ENCODE data around the gene PDE11A. TPM values are rescaled to one million over a fixed set of nuclear protein-coding genes. Genes with fewer than 3 reads are reported as not detected.

Gene PDE11A
- total RNA-seq, 1 experiment from 2014 or later: 0.13 TPM

- Histone ChIP-seq H3K27me3 (no peaks in the 10 kb centered on the region), H3K4me3 (no peak overlapping the region), H3K36me3 (no peaks in the 10 kb centered on the region), H3K9me3 (no peaks in the 10 kb centered on the region)
- no peak for DNase-seq
Measured at GRCh38 chr2:177628831-177629230, 443.7 kb downstream of the PDE11A start.

GRCh38 chr2:177625744-177626650 is 446.6 kb downstream of the PDE11A start:
- DNase-seq: no peak
- no peak overlapping the region for H3K4me3 ChIP-seq
- H3K27me3 ChIP-seq: no peaks in the 10 kb centered on the region

GRCh38 chr2:177622521-177622920 is 450.1 kb downstream of the PDE11A start:
- peak; percentile 19 for DNase-seq
- no peaks in the 10 kb centered on the region for H3K27me3 ChIP-seq
- no peak overlapping the region for H3K4me3 ChIP-seq
- H3K36me3 ChIP-seq: no peaks in the 10 kb centered on the region
- H3K9me3 ChIP-seq: no peaks in the 10 kb centered on the region

More at GRCh38 chr2:177625744-177626650, 446.6 kb downstream of the PDE11A start:
- Histone ChIP-seq H3K9me3 (no peaks in the 10 kb centered on the region), H3K36me3 (no peaks in the 10 kb centered on the region)

DNA sequence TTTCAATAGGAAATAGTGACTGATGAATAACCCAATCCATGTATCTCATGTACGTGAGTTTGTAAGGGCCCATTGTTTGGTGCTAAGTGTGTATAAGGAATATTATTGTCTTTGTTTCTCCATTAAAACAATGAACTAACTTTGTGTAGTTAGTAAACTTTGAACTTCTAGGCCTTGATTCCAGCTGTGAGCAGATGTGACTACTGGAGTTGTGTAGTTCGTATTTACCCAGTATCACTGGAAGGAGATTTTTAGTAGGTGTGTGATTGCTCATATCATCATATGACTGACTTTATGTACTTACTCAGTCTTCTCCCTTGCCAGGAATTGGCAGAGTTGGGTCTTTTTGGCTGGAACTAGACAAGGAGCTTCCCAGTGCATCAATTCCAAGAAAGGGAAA is 452.6 kb downstream of the PDE11A start:
- Histone ChIP-seq H3K36me3 (no peaks in the 10 kb centered on the region), H3K9me3 (no peaks in the 10 kb centered on the region), H3K27me3 (no peaks in the 10 kb centered on the region), H3K4me3 (no peak overlapping the region)
- no peak for DNase-seq

GRCh38 chr2:177619461-177619860 is 453.1 kb downstream of the PDE11A start:
- DNase-seq: no peak
- H3K27me3 ChIP-seq: no peaks in the 10 kb centered on the region
- H3K36me3 ChIP-seq: no peaks in the 10 kb centered on the region
- no peaks in the 10 kb centered on the region for H3K9me3 ChIP-seq
- H3K4me3 ChIP-seq: peak overlapping the region; percentile 76

GRCh38 chr2:177618255-177619253 is 454.0 kb downstream of the PDE11A start:
- no peaks in the 10 kb centered on the region for H3K9me3 ChIP-seq
- peak overlapping the region; percentile 76 for H3K4me3 ChIP-seq
- no peaks in the 10 kb centered on the region for H3K27me3 ChIP-seq
- peak; percentile 89 for DNase-seq
- no peaks in the 10 kb centered on the region for H3K36me3 ChIP-seq

- peak overlapping the region; percentile 76 for H3K4me3 ChIP-seq
- no peaks in the 10 kb centered on the region for H3K9me3 ChIP-seq
- DNase-seq: no peak
- H3K36me3 ChIP-seq: no peaks in the 10 kb centered on the region
- H3K27me3 ChIP-seq: no peaks in the 10 kb centered on the region
Measured at GRCh38 chr2:177617849-177618248, 454.7 kb downstream of the PDE11A start.

DNA sequence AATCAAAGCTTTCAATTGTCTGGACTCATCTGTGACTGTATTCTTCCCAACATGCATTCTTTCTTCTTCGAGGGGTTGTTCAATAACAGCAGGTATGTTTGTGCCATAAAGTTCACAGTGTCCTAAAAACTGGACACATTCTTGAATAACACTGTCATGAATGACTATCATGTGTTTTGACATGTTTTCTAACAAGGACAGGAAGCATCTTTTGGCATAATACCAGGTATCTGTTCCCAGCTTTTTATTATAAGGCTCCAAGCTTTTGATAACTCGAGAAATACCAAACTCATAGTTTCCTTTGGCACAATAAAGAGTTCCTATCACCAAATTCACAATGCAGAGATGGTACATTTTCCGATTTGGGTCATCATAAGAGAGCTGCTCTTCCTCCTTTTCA is 455.8 kb downstream of the PDE11A start:
- no peak overlapping the region for H3K4me3 ChIP-seq
- DNase-seq: no peak
- no peaks in the 10 kb centered on the region for H3K9me3 ChIP-seq
- no peaks in the 10 kb centered on the region for H3K36me3 ChIP-seq
- H3K27me3 ChIP-seq: no peaks in the 10 kb centered on the region

GRCh38 chr2:177616066-177616465 is 456.5 kb downstream of the PDE11A start:
- Histone ChIP-seq H3K9me3 (no peaks in the 10 kb centered on the region), H3K4me3 (no peak overlapping the region), H3K36me3 (no peaks in the 10 kb centered on the region), H3K27me3 (no peaks in the 10 kb centered on the region)
- DNase-seq: no peak

GRCh38 chr2:177612659-177613058 is 459.9 kb downstream of the PDE11A start:
- Histone ChIP-seq H3K9me3 (no peaks in the 10 kb centered on the region), H3K4me3 (no peak overlapping the region), H3K27me3 (no peaks in the 10 kb centered on the region), H3K36me3 (no peaks in the 10 kb centered on the region)
- no peak for DNase-seq

DNA sequence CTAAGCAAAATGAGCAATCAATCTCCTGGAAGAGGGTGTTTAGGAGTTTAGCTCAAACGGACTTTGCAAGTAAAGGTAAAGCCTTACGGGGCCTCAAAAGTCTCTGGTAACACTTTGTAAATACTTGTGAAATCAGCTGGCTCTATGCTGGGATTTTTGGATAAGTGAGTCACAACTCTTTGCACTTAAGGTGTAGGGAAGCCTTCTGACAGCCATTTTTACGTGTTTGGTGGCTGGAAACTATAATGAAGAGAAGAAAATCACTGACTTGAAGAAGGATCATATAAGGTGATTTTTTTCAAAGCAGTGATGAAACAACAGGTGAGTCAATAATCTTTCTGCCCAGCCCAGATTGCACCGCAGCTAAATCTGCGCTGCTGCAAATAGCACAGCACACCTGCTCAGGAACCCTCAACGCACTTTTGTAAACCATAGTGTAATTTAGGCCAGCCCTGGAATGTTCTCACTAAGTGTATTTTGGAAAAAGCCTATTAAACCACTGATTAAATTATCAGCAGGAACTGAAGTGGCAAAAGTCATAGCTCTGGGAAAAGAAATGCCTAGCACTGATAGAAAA is 461.2 kb downstream of the PDE11A start:
- Histone ChIP-seq H3K4me3 (no peak overlapping the region), H3K36me3 (no peaks in the 10 kb centered on the region), H3K9me3 (no peaks in the 10 kb centered on the region), H3K27me3 (no peaks in the 10 kb centered on the region)
- DNase-seq: no peak

GRCh38 chr2:177610813-177611212 is 461.8 kb downstream of the PDE11A start:
- Histone ChIP-seq H3K4me3 (no peak overlapping the region), H3K27me3 (no peaks in the 10 kb centered on the region), H3K9me3 (no peaks in the 10 kb centered on the region), H3K36me3 (no peaks in the 10 kb centered on the region)
- no peak for DNase-seq

GRCh38 chr2:177606636-177607035 is 465.9 kb downstream of the PDE11A start:
- no peak overlapping the region for H3K4me3 ChIP-seq
- H3K9me3 ChIP-seq: no peaks in the 10 kb centered on the region
- no peak for DNase-seq
- H3K27me3 ChIP-seq: no peaks in the 10 kb centered on the region
- no peaks in the 10 kb centered on the region; the same call in 1 of the 2 replicates for H3K36me3 ChIP-seq

DNA sequence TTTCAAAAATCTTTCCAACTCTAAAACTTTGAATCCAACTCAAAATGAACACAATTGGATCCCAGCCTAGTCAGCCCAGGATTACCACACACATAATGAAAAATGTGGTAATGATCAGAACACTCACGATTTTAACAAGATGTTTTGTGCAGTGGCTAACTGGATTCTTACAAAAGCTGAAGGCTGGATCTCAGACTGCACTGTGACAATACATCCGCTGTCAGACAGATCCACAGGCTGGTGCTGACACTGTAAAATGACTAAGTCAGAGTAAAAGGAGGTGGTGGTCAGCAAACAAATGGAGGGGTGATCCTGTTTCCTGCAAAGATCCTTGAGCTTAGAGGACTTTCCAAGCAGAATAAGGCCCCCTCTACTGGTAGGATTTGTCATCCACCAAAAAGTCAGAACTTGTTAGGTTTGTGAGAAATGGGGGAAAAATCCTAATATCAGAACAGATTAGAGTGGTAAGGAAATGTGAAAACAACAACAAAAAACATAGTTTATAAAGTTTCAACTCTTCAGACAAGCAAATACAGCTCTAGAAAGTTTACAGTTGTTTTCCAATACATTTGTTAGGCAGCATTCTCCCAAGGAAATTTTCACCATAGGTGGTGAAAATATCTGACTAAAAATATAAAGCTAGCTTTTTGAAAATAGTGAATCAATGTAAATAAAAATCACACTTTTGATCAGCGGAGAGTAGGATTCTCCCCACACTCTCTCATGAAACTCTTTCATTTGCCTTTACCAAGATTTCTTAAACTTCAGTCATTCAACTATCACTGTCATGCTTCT is 468.1 kb downstream of the PDE11A start:
- Histone ChIP-seq H3K36me3 (no peaks in the 10 kb centered on the region; the same call in 1 of the 2 replicates), H3K27me3 (peaks cover 3% of the 10 kb centered on the region; the same call in 1 of the 2 replicates), H3K4me3 (no peak overlapping the region), H3K9me3 (no peaks in the 10 kb centered on the region)
- DNase-seq: no peak

DNA sequence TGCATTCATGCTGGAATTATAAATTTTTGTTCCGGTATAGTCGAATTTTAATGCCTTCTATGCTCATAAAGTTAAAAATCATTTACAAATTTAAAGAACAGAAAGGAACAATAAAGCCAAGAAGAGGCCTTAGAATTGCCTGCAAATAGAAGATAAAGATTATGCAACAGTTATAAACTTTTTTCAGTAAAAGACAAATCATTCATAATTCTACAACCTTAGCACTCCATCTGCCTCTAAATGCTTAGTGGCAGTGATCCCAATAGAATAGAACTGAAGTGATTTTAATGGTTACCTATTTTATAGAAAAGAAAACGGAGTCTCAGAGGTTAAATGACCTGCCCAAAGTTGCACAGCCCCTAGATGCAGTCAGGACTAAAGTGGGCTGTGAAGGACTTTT is 468.8 kb downstream of the PDE11A start:
- no peak for DNase-seq
- H3K4me3 ChIP-seq: no peak overlapping the region
- no peaks in the 10 kb centered on the region; the same call in 1 of the 2 replicates for H3K36me3 ChIP-seq
- peaks cover 8% of the 10 kb centered on the region; the same call in 1 of the 2 replicates for H3K27me3 ChIP-seq
- no peaks in the 10 kb centered on the region for H3K9me3 ChIP-seq

GRCh38 chr2:177603181-177603580 is 469.4 kb downstream of the PDE11A start:
- no peak for DNase-seq
- Histone ChIP-seq H3K27me3 (peaks cover 9% of the 10 kb centered on the region; the same call in 1 of the 2 replicates), H3K9me3 (no peaks in the 10 kb centered on the region), H3K4me3 (no peak overlapping the region), H3K36me3 (no peaks in the 10 kb centered on the region; the same call in 1 of the 2 replicates)
